ENCODE results near the gene ITSN1. TPM values are rescaled to one million over a fixed set of nuclear protein-coding genes. Genes with fewer than 3 reads are reported as not detected.
"Not testable (repeated sequence)": the region's sequence is repeated elsewhere in the genome, so short reads cannot be mapped to it uniquely, and the experiment has no call there.

The ITSN1 gene
- total RNA-seq, 1 experiment from 2014 or later = 50.3 TPM

GRCh38 chr21:33673473-33673872, 31.2 kb downstream of the ITSN1 start:
- H3K9me3 ChIP-seq (ENCODE audit: control insufficient read depth, insufficient read depth, low read depth, low read length) = no peaks in the 10 kb centered on the region
- H3K27me3 ChIP-seq (ENCODE audit: control insufficient read depth, insufficient read depth, low read length) = no peaks in the 10 kb centered on the region
- no peak overlapping the region for H3K27ac ChIP-seq (ENCODE audit: low read length)
- no peak overlapping the region for H3K4me3 ChIP-seq (ENCODE audit: low read depth in 2 of 2, low read length in 2 of 2)
- no peak for DNase-seq (ENCODE audit: low read depth, low spot score)
- H3K4me1 ChIP-seq (ENCODE audit: control insufficient read depth, insufficient read depth, low read length) = peaks cover 9% of the 10 kb centered on the region
- in situ Hi-C loops (cut with HindIII; ENCODE audit: low pct_unique_long_range_greater_than_20kb, low sequenced_read_pairs) = no loop called here
- ChIA-PET POLR2A (interaction anchor here (0.5 kb wide), 1 partner anchor 530 kb away, joined by 6 read pairs; no protein-coding TSS in a partner anchor), CTCF (no interaction called here)
- no peaks in the 10 kb centered on the region; the same call in 1 of the 2 replicates for H3K36me3 ChIP-seq (ENCODE audit: control insufficient read depth, insufficient read depth, low read length)
- TF ChIP-seq POLR2AphosphoS5 (IDR thresholded peaks at IDR 0.05; ENCODE audit: low read depth, low read length) = no peak
- TF ChIP-seq REST (IDR thresholded peaks at IDR 0.05; ENCODE audit: insufficient read depth in 1 of 2, low read depth in 2 of 2, low read length in 1 of 2) = no peak
- TF ChIP-seq SIN3A (IDR thresholded peaks at IDR 0.05; ENCODE audit: borderline replicate concordance, insufficient read depth, low read depth, low read length) = no peak
- ATAC-seq = no peak
- no TSS peak for BruUV-seq (replicated peaks)
- intact Hi-C loops (cut with micrococcal nuclease; ENCODE audit: unreplicated experiment) = no loop called here

- CTCF ChIA-PET = no interaction called here
- no peak for DNase-seq (ENCODE audit: low read depth, low spot score)
- BruUV-seq (replicated peaks) = no TSS peak
- Histone ChIP-seq H3K27me3 (ENCODE audit: control insufficient read depth, insufficient read depth, low read length) (no peaks in the 10 kb centered on the region), H3K4me3 (ENCODE audit: low read depth in 2 of 2, low read length in 2 of 2) (no peak overlapping the region), H3K9me3 (ENCODE audit: control insufficient read depth, insufficient read depth, low read depth, low read length) (no peaks in the 10 kb centered on the region), H3K36me3 (ENCODE audit: control insufficient read depth, insufficient read depth, low read length) (no peaks in the 10 kb centered on the region; the same call in 1 of the 2 replicates), H3K27ac (ENCODE audit: low read length) (no peak overlapping the region), H3K4me1 (ENCODE audit: control insufficient read depth, insufficient read depth, low read length) (peaks cover 10% of the 10 kb centered on the region)
- POLR2A ChIA-PET = no interaction called here
- TF ChIP-seq REST (IDR thresholded peaks at IDR 0.05; ENCODE audit: insufficient read depth in 1 of 2, low read depth in 2 of 2, low read length in 1 of 2) = no peak
- intact Hi-C loops (cut with micrococcal nuclease; ENCODE audit: unreplicated experiment) (no loop called here), in situ Hi-C loops (cut with HindIII; ENCODE audit: low pct_unique_long_range_greater_than_20kb, low sequenced_read_pairs) (no loop called here)
- no peak for ATAC-seq
These were observed 31.9 kb downstream of the ITSN1 start for GRCh38 chr21:33674226-33674625.

DNA sequence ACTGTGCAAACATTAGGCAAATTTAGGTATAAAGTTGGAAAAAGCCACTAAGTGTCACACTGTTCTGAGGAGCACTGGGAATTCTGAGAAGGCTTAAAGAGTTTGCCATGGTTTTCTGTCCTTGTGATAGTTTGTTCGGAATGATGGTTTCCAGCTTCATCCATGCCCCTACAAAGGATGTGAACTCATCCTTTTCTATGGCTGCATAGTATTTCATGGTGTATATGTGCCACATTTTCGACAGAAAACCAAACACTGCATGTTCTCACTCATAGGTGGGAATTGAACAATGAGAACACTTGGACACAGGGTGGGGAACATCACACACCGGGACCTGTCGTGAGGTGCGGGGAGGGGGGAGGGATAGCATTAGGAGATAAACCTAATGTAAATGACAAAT, 34.4 kb downstream of the ITSN1 start:
- intact Hi-C loops (cut with micrococcal nuclease; ENCODE audit: unreplicated experiment); BruUV-seq (replicated peaks): not testable (repeated sequence)

More for the DNA sequence above, 34.4 kb downstream of the ITSN1 start:
- POLR2A ChIA-PET = interaction anchor here (0.6 kb wide), 1 partner anchor 961 kb away, joined by 3 read pairs; no protein-coding TSS in a partner anchor
- ATAC-seq; H3K4me3 ChIP-seq (ENCODE audit: low read depth in 2 of 2, low read length in 2 of 2); H3K36me3 ChIP-seq (ENCODE audit: control insufficient read depth, insufficient read depth, low read length); H3K9me3 ChIP-seq (ENCODE audit: control insufficient read depth, insufficient read depth, low read depth, low read length); DNase-seq (ENCODE audit: low read depth, low spot score); H3K4me1 ChIP-seq (ENCODE audit: control insufficient read depth, insufficient read depth, low read length); in situ Hi-C loops (cut with HindIII; ENCODE audit: low pct_unique_long_range_greater_than_20kb, low sequenced_read_pairs); H3K27ac ChIP-seq (ENCODE audit: low read length); H3K27me3 ChIP-seq (ENCODE audit: control insufficient read depth, insufficient read depth, low read length); CTCF ChIA-PET: not testable (repeated sequence)
